HG03159 (cell line): ENCODE data around the gene LSM14B.
"Not testable (repeated sequence)": the region's sequence is repeated elsewhere in the genome, so short reads cannot be mapped to it uniquely, and the experiment has no call there.

Experiments
- ATAC-seq: cut with Tn5 transposase; IDR thresholded peaks from one replicate; pipeline ENCODE4 v1.9.1; 2021; ENCODE audit warnings: mild to moderate bottlenecking, moderate library complexity; ENCODE audit not compliant: unreplicated experiment

LSM14B gene

GRCh38 chr20:62111148-62111547 is 11.1 kb upstream of the LSM14B start:
- no peak for ATAC-seq

GRCh38 chr20:62112368-62112767 is 9.9 kb upstream of the LSM14B start:
- no peak for ATAC-seq

GRCh38 chr20:62114894-62115293 is 7.4 kb upstream of the LSM14B start:
- no peak for ATAC-seq

- not testable (repeated sequence) for ATAC-seq
Observed at GRCh38 chr20:62115800-62116407, 6.4 kb upstream of the LSM14B start.

- no peak for ATAC-seq
Observed at GRCh38 chr20:62116558-62117361, 5.5 kb upstream of the LSM14B start.

- no peak for ATAC-seq
Observed at GRCh38 chr20:62117362-62117646, 5.0 kb upstream of the LSM14B start.

- ATAC-seq, result no peak
Observed at GRCh38 chr20:62117658-62118057, 4.6 kb upstream of the LSM14B start.

GRCh38 chr20:62118113-62119043 is 3.9 kb upstream of the LSM14B start:
- no peak for ATAC-seq

- no peak for ATAC-seq
Observed at GRCh38 chr20:62119115-62119514, 3.2 kb upstream of the LSM14B start.

GRCh38 chr20:62119591-62120364 is 2.5 kb upstream of the LSM14B start:
- no peak for ATAC-seq

- ATAC-seq, result no peak
Observed at GRCh38 chr20:62120365-62120762, 1.9 kb upstream of the LSM14B start.

GRCh38 chr20:62120990-62121775 is 1.1 kb upstream of the LSM14B start:
- ATAC-seq, result peak; percentile 4

GRCh38 chr20:62122654-62123449 is 577 bp downstream of the LSM14B start:
- ATAC-seq, result peak; percentile 27

GRCh38 chr20:62123450-62124118 is 1.3 kb downstream of the LSM14B start:
- ATAC-seq, result no peak

- no peak for ATAC-seq
Observed at GRCh38 chr20:62126141-62126540, 3.9 kb downstream of the LSM14B start.

- ATAC-seq, result no peak
Observed at GRCh38 chr20:62127799-62128198, 5.5 kb downstream of the LSM14B start.

GRCh38 chr20:62128502-62128901 is 6.2 kb downstream of the LSM14B start:
- ATAC-seq, result no peak

GRCh38 chr20:62129731-62130531 is 7.7 kb downstream of the LSM14B start:
- ATAC-seq, result no peak
